Prostate gland (tissue), 2 donors: ENCODE data around the gene SCUBE1.

Source experiments
- POLR2A ChIP-seq: fragments of 450-650 bp; IDR thresholded peaks from one replicate; pipeline ENCODE4 v1.6.1; 2016; ENCODE audit warnings: antibody characterized with exemption, mild to moderate bottlenecking
- POLR2AphosphoS5 ChIP-seq: sonication (generic); formaldehyde crosslinking; IDR thresholded peaks from one replicate; pipeline ENCODE4 v1.6.1; 2017; ENCODE audit warnings: antibody characterized with exemption
- TF ChIP-seq, protein P1 (sequence below), 4 experiments: fragments of 200-600 bp in 2 of 4; fragments of 450-650 bp in 2 of 4; sonication (generic) in 2 of 4; IDR thresholded peaks; 1 replicate in 3 of 4; 2 replicates in 1 of 4; pipeline ENCODE4 v1.5.1; 2016 to 2019; ENCODE audit warnings: antibody characterized with exemption in 4 of 4, mild to moderate bottlenecking in 2 of 4, moderate library complexity in 2 of 4

DNA sequence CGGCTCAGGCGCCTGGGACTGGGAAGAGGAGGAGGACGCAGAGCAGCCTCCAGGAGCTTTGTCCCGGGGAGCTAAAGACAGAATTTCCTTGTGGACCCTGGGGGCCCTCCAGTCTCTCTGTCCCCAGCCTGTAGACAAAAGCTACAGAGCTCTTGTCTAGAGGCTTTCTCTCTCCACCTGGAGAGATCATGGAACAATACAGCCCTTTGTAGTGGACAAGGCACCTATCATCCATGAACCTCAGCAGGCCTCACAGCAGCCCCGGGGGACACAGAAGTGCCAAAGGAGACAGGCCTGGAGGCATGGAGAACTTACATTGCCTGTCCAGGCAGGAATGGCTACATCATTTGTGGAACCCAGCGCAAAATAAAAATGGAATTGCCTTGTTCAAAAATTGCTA lies 100.5 kb downstream of the SCUBE1 start:
- TF ChIP-seq POLR2A (no peak), POLR2AphosphoS5 (no peak)
- TF ChIP-seq, protein P1, sequence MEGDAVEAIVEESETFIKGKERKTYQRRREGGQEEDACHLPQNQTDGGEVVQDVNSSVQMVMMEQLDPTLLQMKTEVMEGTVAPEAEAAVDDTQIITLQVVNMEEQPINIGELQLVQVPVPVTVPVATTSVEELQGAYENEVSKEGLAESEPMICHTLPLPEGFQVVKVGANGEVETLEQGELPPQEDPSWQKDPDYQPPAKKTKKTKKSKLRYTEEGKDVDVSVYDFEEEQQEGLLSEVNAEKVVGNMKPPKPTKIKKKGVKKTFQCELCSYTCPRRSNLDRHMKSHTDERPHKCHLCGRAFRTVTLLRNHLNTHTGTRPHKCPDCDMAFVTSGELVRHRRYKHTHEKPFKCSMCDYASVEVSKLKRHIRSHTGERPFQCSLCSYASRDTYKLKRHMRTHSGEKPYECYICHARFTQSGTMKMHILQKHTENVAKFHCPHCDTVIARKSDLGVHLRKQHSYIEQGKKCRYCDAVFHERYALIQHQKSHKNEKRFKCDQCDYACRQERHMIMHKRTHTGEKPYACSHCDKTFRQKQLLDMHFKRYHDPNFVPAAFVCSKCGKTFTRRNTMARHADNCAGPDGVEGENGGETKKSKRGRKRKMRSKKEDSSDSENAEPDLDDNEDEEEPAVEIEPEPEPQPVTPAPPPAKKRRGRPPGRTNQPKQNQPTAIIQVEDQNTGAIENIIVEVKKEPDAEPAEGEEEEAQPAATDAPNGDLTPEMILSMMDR (IDR thresholded peaks at IDR 0.05), result no peak
